Stimulated activated CD4-positive, alpha-beta T cell treated with anti-CD3 and anti-CD28 coated beads, Interleukin-1b, Interleukin-23, amount 100 ng/mL, for 1 hour (primary cell): ENCODE measurements around the gene PREX1.
"Not testable (repeated sequence)": the region's sequence is repeated elsewhere in the genome, so short reads cannot be mapped to it uniquely, and the experiment has no call there.

ENCODE experiments used
- DNase-seq, 2 donors: peaks; one replicate each; pipeline ENCODE4 v3.0.0-alpha.2; 2020; ENCODE audit warnings: low read depth in 2 of 2

The PREX1 gene, protein sequence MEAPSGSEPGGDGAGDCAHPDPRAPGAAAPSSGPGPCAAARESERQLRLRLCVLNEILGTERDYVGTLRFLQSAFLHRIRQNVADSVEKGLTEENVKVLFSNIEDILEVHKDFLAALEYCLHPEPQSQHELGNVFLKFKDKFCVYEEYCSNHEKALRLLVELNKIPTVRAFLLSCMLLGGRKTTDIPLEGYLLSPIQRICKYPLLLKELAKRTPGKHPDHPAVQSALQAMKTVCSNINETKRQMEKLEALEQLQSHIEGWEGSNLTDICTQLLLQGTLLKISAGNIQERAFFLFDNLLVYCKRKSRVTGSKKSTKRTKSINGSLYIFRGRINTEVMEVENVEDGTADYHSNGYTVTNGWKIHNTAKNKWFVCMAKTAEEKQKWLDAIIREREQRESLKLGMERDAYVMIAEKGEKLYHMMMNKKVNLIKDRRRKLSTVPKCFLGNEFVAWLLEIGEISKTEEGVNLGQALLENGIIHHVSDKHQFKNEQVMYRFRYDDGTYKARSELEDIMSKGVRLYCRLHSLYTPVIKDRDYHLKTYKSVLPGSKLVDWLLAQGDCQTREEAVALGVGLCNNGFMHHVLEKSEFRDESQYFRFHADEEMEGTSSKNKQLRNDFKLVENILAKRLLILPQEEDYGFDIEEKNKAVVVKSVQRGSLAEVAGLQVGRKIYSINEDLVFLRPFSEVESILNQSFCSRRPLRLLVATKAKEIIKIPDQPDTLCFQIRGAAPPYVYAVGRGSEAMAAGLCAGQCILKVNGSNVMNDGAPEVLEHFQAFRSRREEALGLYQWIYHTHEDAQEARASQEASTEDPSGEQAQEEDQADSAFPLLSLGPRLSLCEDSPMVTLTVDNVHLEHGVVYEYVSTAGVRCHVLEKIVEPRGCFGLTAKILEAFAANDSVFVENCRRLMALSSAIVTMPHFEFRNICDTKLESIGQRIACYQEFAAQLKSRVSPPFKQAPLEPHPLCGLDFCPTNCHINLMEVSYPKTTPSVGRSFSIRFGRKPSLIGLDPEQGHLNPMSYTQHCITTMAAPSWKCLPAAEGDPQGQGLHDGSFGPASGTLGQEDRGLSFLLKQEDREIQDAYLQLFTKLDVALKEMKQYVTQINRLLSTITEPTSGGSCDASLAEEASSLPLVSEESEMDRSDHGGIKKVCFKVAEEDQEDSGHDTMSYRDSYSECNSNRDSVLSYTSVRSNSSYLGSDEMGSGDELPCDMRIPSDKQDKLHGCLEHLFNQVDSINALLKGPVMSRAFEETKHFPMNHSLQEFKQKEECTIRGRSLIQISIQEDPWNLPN (N-terminal part only)

DNA sequence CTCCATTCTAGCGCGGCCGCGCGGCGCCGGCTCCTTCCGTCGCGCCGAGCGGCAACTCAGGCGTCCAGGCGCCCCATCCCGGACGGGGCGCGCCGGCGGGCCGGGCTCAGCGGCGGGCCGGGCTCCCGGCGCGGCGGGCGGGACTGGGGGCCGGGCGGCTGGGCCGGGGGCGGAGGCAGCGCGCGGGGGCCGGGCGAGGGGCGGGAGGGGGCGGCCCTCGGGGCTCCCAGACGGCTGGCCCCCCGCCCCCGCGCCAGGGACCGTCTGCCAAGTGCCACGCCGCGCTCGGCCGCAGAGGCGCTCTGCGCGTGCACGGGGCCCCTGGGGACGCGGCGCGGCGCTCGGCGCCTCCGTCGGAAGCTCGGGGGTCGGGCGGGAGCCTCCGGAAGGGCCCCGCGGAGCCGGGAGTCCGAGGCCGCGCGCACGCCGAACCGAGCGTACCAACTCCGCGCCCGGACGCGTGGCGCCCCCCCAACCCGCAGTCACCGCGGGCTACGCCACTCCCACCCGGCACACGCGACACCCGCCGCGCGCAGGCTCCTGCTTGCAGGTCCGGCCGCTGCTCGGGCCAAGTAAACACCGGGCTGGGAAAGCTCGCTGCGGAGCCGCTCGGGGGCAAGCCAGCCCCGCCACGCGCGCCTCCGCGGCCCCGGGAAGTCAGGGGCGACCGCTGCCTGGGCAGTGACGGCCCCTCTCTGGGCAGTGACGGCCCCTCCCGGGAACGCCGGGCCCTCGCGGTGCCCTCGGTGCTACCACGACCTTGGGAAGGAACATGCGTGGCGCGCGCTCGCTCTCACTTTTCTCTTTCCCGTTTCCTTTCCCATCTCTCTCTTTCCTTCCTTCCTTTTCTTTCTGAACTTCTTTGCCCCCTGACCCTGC, at the start of gene PREX1:
PREX1 (minus strand) TSS at position 145 of the 879 bp plus-strand sequence; CDS start at position 6, 139 bp downstream.
- peak; percentile 63 to 64 for DNase-seq

DNA sequence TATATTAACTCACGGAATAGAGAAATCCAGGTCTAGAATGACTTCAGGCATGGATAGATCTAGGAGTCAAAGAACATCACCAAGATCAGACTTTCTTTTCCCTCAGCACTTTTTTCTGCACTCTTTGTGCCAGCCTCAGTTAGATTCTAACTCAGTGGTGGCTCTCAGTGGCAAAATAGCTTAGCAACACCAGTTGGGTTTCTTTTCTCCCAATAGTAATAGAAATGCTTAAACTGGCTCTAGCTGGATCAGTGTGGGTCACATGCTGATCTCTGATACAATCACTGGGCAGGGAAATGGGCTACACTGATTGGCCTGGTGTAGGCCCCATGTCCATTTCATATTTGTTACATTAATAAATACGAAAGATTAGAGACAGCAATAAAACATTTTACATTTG, 49.5 kb upstream of the PREX1 start:
- DNase-seq: no peak

DNA sequence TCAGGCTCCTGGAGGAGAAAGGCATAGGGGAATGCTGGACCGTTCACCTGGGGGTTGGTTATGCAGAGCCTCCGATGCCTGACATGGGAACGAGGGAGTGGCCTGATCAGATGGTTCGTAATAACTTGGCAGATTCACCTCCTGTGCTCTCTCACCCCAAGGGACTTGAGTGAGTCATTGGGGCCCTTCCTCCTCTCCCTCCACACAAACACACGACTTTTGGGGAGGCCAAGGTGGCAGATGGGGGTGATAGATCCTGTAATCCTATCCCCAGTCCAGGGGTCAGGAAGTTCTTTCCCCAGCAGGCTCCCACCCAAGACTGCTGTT, 48.1 kb upstream of the PREX1 start:
- no peak for DNase-seq

DNA sequence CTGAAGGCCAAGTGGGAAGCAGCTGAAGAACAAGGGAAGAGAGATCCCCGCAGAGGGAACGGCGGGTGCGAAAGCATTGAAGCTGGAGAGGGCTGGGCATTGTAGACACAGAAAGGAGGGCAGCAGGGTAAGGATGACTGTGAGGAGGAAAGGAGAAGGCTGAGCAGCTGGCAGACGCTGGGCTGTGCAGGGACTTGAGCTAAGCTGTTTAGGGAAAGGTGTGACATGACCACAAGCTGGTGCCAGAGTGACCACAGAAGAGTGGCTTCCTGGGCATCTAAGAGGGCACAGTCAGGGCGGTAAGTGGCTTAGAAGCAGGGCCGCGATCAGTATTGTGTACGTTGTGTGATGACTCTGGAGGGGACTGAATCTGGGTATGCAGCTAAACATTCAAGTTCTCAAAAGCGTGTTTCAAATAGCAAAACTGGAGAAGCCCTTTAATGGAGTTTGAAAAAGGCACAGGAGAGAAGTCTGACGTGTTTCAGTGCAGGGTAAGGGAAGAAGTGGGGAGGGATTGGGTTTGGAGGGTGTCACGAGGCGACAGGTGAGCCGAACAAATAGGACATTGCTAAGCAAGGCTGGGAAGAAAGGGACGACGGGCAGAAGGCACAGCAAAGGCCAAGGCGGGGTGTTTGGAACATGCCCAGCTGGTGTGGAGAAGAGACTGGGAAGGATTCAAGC, 47.6 kb upstream of the PREX1 start:
- no peak for DNase-seq

DNA sequence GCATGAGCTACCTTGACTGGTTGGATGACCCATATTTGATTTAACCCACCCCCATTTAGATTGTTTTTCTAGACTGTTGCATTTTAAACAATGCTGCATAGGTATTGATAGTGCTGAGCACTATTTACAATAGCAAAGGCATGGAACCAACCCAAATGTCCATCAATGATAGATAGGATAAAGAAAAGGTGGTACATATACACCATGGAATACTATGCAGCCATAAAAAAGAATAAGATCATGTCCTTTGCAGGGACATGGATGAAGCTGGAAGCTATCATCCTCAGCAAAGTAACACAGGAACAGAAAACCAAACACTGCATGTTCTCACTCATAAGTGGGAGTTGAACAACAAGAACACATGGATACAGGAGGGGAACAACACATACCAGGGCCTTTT, 41.6 kb upstream of the PREX1 start:
- DNase-seq: not testable (repeated sequence)

DNA sequence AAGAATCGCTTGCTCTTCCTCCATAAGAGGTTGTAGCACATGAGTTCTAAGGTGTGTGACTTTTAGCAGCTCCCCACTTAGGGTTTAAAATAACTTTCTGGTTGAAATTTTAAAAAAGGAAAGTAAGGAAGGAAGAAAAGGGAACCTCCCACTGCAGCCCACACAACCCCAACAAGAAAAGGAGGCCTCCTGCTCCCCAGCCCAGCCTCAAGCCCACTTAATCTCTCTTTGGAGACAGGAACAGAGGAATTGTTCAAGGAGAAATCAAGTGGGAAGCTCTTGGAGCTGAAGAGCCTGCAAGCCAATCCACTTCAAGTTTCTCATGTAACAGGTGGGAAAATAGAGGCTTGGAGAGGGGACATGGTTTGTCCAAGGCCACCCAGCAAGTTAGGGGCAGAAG, 39.1 kb upstream of the PREX1 start:
- DNase-seq: no peak

DNA sequence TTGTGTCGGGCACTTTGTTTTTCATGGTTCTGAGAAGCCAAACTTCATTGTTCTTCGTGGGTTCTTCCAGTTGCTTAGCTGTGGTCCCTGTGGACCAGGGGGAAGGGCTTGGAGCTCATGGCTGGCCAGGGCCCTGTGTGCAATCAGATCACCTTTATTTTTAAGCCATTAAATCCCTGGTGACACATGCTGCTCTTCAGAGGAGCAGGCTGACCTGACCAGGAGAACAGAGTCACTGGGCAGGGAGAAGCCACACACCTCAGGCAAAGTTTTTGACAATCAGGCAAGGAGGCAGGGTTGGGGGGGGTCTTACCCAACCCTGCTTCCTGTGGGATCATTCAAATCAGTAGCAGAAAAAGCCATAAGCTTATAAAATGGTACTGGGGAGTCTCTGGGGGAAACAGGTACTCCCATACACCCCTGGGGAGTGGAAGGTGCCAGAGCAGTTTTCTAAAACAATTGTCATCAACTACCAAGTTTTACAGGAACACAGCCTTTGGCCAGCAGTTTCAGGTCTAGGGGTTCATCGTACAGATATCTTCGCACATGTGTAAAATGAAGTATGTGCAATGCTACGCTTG, 37.0 kb upstream of the PREX1 start:
- DNase-seq: no peak

DNA sequence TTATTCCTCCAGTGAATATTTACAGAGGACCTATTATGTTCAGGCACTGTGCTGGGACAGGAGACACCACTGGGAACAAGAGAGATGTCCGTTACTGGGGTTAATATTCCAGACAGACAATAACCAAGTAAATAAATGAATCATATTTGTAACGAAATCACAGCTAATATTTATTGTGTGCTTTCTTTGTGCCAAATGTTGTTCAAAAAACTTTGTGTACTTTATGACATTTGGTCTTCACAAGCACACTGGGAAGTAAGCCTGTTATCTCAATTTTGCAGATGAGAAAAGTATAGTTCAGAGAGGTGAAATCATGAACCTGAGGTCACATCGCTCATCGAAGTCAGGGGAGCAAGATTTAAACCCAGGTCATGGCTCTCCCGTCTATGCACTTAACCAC, 36.5 kb upstream of the PREX1 start:
- no peak for DNase-seq

DNA sequence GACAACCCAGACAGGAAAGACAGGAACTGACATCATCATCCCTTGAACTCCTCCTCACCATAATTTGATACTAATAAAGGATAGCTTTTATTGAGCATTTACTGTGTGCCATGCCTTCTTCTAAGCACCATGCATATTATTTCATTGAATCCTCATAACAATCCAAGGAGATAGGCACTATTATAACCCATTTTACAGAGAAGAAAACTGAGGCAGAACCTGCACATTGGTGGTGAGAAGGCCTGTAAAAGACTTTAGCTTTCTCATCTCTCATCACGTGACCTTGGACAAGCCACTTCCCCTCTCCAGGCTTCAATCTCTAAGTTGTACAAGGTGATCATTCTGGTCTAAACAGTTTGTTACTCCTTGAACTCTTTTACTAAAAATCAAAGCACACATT, 34.5 kb upstream of the PREX1 start:
- no peak for DNase-seq

DNA sequence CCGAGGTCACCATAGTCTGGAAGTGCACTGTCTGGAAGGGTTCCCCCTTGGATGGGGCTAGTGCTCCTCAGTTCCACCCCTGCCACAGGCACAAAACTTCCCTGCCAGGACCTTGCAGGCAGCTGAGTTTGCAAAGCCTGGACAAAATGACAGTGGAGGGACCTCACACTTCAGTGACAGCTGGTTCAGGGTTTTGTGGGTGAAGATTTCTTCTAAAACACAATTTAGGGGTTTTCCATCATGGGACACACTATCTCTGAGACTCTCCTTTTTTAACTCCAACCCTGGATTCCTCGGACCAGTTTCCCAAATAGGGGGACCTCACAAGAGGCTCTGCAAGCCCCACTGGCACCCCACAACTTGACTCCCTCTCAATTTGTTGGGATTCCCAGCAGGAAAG, 33.6 kb upstream of the PREX1 start:
- no peak for DNase-seq

DNA sequence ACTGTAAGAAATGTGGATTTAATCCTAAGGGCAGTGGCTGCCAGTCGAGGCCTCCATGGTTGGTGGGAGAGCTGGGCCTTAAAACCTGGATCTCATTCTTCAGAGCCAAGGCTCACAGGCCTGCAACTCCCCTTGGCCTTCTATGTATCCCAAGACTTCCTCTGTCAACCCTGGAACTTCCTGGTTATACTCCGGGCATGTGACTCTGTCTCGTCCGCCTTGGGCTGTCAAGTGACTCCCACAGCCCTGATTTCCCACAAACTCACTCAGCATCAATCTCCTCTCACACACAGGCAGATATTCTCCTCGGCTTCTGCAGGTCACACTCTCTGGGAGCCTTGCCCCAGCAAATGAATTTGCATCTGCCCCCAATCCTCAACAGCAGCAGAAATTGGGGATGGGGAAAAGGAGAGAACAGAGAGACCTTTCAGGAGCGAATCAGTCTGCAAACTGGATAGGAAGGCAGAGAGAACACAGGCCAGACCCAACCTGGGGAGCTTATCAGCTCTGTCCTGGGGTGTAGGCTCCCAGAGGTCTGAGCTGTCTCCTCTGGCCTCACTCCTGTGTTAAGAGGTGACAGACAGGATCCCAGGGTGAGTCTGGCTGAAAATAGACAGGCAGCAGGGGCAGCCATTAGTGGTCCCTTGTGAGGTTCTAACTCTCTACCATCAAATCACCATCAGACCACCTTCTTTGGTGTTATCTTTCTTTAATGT, 30.4 kb upstream of the PREX1 start:
- no peak for DNase-seq

DNA sequence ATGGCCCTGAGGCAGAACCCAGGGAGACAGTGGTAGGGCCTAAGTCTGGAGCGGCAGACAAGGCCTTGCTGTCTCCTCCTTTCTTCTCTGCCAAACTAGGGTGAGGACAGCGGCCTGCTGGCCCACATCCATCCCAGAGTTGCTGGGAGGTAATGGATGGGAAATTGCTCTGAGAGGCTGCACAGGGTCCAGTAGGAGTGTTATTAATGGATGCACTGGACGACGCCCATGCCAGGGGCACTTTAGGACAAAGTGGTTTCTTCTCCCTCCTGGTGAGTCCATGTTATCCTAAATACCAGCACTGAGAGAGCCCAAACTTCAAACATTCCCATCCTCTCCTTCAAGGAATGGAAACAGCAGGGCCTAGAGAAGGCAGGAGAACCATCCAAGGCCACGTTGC, 28.3 kb upstream of the PREX1 start:
- DNase-seq: no peak

DNA sequence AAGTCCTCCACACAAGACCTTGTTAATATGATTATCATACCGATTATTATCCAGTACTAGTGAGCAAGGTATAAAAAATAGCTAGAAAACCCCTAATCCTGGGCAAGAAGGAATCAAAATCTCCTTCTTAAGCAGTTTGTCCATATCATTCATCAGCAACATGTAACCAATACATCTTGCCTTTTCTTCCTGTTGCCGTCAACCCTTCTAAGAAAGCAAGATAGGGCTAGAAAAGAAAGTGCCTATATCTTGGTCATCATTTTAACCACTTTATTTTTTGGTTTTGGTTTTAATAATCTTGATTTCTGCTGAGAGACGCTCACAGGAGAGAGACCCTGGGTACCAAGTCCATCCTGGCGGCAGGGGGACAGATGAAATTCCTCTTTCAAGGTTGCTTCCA, 27.2 kb upstream of the PREX1 start:
- no peak for DNase-seq

DNA sequence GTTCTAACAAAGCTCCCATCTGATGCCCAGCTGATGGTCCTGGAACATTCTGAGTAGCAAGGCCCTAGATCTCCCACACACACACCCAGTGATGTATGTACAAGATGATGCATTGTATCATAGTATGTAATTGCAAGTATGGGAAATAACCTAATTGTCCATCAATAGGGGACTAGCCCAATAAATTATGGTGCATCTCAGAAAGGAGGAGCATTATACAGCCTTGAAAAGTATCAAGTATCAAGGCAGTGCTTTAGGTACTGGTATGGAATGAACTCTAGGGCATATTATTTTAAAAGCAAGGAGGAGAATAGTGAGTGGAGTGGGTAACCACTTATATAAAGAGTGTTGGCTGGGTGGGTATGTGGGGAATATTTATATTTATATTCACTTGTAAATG, 24.8 kb upstream of the PREX1 start:
- DNase-seq: no peak

DNA sequence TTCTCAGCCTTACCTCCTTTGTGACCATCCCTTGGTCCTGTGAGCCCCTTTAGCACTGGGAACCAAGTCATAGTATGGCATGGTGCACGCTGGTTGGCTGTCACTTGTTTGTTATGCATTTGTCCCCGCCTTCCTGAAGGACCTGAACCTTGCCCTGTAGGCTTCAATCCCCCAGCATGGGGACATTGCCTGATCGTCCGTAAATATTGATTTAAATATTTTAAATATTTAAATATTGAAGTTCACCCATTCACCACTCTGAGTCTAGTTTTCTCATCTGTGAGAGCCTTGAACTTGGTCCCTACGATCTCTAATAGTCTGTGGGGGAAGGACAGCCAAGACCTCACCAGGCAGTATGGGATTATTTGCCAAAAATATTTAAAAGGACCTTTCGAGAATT, 23.8 kb upstream of the PREX1 start:
- DNase-seq: no peak

DNA sequence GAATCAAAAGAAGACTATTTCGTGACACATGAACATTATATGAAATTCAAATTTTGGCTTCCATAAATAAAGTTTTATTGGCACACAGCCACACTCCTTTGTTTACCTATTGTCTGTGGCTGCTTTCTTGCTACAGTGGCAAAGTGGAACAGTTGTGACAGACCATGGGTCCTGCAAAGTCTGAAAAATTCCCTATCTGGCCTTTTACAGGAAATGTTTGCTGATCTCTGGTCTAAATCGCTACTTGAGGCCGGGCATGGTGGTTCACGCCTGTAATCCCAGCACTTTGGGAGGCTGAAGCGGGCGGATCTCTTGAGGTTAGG, 23.1 kb upstream of the PREX1 start:
- no peak for DNase-seq

DNA sequence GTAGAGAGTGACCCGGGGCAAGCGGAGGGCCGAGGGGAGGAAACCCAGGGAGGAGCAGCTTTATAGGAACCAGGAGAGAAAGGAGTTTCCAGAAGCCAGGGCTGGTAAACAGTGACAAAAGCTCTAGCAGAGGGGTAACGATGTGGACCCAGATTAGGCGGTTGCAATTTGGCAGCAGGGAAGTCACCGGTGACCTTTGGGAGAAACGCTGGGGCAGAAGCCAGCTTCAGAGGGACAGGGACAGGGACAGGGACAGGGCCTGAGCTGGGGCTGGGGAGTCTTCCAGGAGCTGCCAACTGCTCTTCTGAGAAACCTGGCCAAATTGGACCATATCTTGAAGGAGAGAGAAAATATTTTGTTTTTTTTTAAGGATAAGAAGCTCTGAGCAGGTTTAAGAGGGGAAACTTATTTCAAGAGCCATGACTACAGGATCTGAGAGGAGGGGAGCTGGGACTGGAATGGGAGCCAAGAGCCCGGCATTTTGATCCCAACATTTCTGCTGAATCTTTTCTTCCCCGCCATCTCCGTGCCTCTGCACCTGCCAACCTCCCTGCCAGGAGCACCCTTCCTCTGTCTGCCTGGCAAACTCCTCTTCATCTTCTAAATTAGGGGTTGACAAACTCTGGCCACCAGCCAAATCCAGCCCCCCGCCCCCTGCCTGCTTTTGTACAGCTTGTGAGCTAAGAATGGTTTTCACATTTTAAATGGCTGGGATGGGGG, 22.6 kb upstream of the PREX1 start:
- no peak for DNase-seq

DNA sequence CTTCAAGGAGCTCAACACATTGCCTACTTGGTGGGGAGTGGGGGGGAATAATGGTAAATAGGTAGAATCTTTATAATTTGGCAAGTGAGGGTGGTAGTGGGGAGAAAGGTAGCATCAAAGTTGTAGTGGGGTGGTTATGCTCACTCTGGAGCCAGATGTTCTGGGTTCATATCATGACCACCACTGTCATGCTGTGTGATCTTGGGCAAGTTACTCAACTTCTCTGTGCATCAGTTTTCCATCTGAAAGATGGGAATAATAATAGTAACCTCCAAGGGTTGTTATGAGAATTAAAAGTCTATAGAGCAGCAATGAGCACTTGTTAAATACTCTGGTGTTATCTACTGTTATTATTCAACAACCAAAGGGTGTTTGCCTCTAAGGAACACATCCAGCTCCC, 22.0 kb upstream of the PREX1 start:
- DNase-seq: no peak

DNA sequence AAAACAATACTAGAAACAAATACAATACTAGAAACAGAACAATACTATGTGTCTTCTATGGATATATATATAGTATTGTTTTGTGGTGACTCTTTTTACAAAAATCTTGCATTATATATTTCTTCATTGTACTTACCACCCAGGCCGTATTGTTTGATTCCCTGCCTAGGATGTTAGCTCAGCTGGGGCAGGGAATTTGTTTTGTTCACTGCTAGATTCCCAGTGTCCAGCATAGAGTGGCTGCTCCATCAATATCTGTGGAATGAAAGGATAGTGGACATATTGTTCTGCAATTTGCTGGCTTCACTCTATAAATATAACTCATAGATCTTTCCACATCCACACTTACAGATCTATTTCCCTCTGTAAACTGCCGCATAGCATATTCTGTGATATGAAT, 21.5 kb upstream of the PREX1 start:
- no peak for DNase-seq
